ENCODE measurements around the gene CYB5D1. TPM values are rescaled to one million over a fixed set of nuclear protein-coding genes. Genes with fewer than 3 reads are reported as not detected.

Gene CYB5D1
- total and polyA plus RNA-seq, 2 of the 8 experiments (the other 6 are each of a cell fraction or from before 2014, with no cell fraction given) = 11.0 to 18.0 TPM

- peaks cover 0 to 19% (median 8%) of the 10 kb centered on the region in 4 experiments; a peak in 6 of 7 replicates for H3K4me1 ChIP-seq (replicated peaks in 1 of 4; ENCODE audit: control insufficient read depth in 3 of 4, insufficient read depth in 4 of 4, low read length in 3 of 4)
- H3K27ac ChIP-seq (ENCODE audit: low read depth, low read length) = no peak overlapping the region
- peak overlapping the region; percentile 1; the same call in 1 of the 2 replicates for H2AK5ac ChIP-seq (ENCODE audit: low read depth, low read length)
- peak overlapping the region; percentile 15 for H4K91ac ChIP-seq (replicated peaks; ENCODE audit: insufficient read length, low read length)
- peak overlapping the region; percentile 49; the same call in 1 of the 2 replicates for H2BK5ac ChIP-seq (ENCODE audit: low read depth, low read length)
- TF ChIP-seq E2F6 (IDR thresholded peaks at IDR 0.05) = no peak
- no peak for TF ChIP-seq POU5F1 (IDR thresholded peaks at IDR 0.05; ENCODE audit: low read depth, low read length)
- no peak for TF ChIP-seq KDM5A (IDR thresholded peaks at IDR 0.05; ENCODE audit: low read length)
- no peak for TF ChIP-seq EP300 (IDR thresholded peaks at IDR 0.05; ENCODE audit: borderline replicate concordance in 1 of 2, low read depth in 2 of 2, low read length in 2 of 2)
- no peak for TF ChIP-seq RFX5 (IDR thresholded peaks at IDR 0.05; ENCODE audit: borderline replicate concordance, low read depth, low read length)
- TF ChIP-seq RBBP5 (IDR thresholded peaks at IDR 0.05; ENCODE audit: borderline replicate concordance, low read depth, low read length) = no peak
- TF ChIP-seq EZH2 (IDR thresholded peaks at IDR 0.05; ENCODE audit: low read depth, low read length, severe bottlenecking) = no peak
- TF ChIP-seq EGR1 (IDR thresholded peaks at IDR 0.05; ENCODE audit: borderline replicate concordance, low read depth, low read length) = no peak
- H3K4me2 ChIP-seq (ENCODE audit: insufficient read depth in 1 of 2, low read depth in 2 of 2, low read length in 2 of 2) = peak overlapping the region; percentile 84 to 93
- FAIRE-seq (no peak), DNase-seq (ENCODE audit: low read depth in 1 of 2, low spot score in 2 of 2) (no peak)
- ChIA-PET POLR2A (ENCODE audit: partially characterized antibody) (interaction anchor here (0.6 to 4.6 kb wide), 9 partner anchors 9 to 208 kb away, joined by 3 to 33 read pairs (median 4); partner anchors contain the start of genes NAA38 and TMEM88), CTCF (ENCODE audit: partially characterized antibody) (interaction anchor here (0.7 to 5.9 kb wide), 20 partner anchors 10 to 227 kb away, joined by 3 to 44 read pairs (median 6); partner anchors contain the start of genes KCNAB3, NAA38, RNF227 and TMEM88)
- H2AFZ ChIP-seq (ENCODE audit: low read length) = no peak overlapping the region
- H3K4me3 ChIP-seq (ENCODE audit: extremely low read depth in 1 of 4, insufficient read depth in 2 of 4, low read depth in 3 of 4, low read length in 4 of 4) = peak overlapping the region in 3 of 4 experiments; percentile 70 to 77 (median 72); a peak in 6 of 8 replicates
- H3K14ac ChIP-seq (ENCODE audit: insufficient read length) = no peak overlapping the region
- no peak overlapping the region for H4K5ac ChIP-seq (ENCODE audit: insufficient read length, low read depth, low read length)
- H4K8ac ChIP-seq (ENCODE audit: extremely low read depth, insufficient read depth, low read length) = no peak overlapping the region
- no peaks in the 10 kb centered on the region for H3K79me1 ChIP-seq (ENCODE audit: low read depth, low read length)
- H3K36me3 ChIP-seq (ENCODE audit: control insufficient read depth in 2 of 4, insufficient read depth in 4 of 4, low read length in 3 of 4) = no peaks in the 10 kb centered on the region
- H3K56ac ChIP-seq (replicated peaks; ENCODE audit: insufficient read length, low read depth, low read length) = no peak overlapping the region
- no peak overlapping the region for H3K9ac ChIP-seq (replicated peaks in 1 of 4; ENCODE audit: extremely low read depth in 1 of 4, low read depth in 3 of 4, low read length in 3 of 4)
- no peak overlapping the region for H2BK120ac ChIP-seq (replicated peaks; ENCODE audit: low read depth, low read length)
- no peak overlapping the region for H3K23ac ChIP-seq (ENCODE audit: insufficient read length)
- H3K27me3 ChIP-seq (replicated peaks in 1 of 4; ENCODE audit: control insufficient read depth in 3 of 4, extremely low read depth in 1 of 4, insufficient read depth in 3 of 4, low read length in 3 of 4) = peaks cover 4 to 38% (median 30%) of the 10 kb centered on the region in 4 experiments
- no peaks in the 10 kb centered on the region for H3K79me2 ChIP-seq (ENCODE audit: control insufficient read depth in 1 of 2, insufficient read depth in 2 of 2, low read length in 2 of 2)
- H2BK20ac ChIP-seq (ENCODE audit: low read length) = no peak overlapping the region
- no peaks in the 10 kb centered on the region for H4K20me1 ChIP-seq (replicated peaks in 1 of 2; ENCODE audit: control insufficient read depth in 1 of 2, insufficient read depth in 2 of 2, low read length in 2 of 2)
- no peak overlapping the region; the same call in 1 of the 2 replicates for H3K18ac ChIP-seq (ENCODE audit: extremely low read depth, low read length)
- peaks cover 25% of the 10 kb centered on the region for H3K23me2 ChIP-seq (ENCODE audit: low read depth, low read length)
- peak overlapping the region; percentile 75 for H2BK15ac ChIP-seq (ENCODE audit: low read length)
- 57% methylated on average over 19 of the region's 19 CpGs; no CpG with 5 or more reads in 1 of the 2 experiments for WGBS, 2 experiments (ENCODE audit: extremely low coverage in 1 of 2, insufficient coverage in 1 of 2, insufficient read length in 1 of 2, insufficient replicate concordance in 2 of 2, low coverage in 1 of 2, low lambda C conversion rate in 2 of 2, missing lambda C conversion rate in 1 of 2)
- H3K9me3 ChIP-seq (ENCODE audit: insufficient read depth in 2 of 2, low read depth in 1 of 2, low read length in 1 of 2) = no peaks in the 10 kb centered on the region
- 0 out of 2 replicates have a peak overlapping the region, but pooled peaks have one; percentile 27 for H2BK12ac ChIP-seq (ENCODE audit: low read depth, low read length)
- no peak overlapping the region for H3K4ac ChIP-seq (replicated peaks; ENCODE audit: insufficient read length, low read depth, low read length)
Observed at GRCh38 chr17:7833011-7833794, 24.6 kb upstream of the CYB5D1 start.

Data from H1 (cell line).